GM21717 (cell line): ENCODE data around the gene FGF12.

Experiments used
- ATAC-seq: cut with Tn5 transposase; IDR thresholded peaks from one replicate; pipeline ENCODE4 v1.9.1; 2021; ENCODE audit warnings: mild to moderate bottlenecking, moderate library complexity; ENCODE audit not compliant: unreplicated experiment

The FGF12 gene

GRCh38 chr3:192365571-192365970 is 361.8 kb downstream of the FGF12 start:
- ATAC-seq: no peak

- ATAC-seq: no peak
These were observed 363.0 kb downstream of the FGF12 start for GRCh38 chr3:192364316-192364715.

GRCh38 chr3:192354687-192355086 is 372.7 kb downstream of the FGF12 start:
- ATAC-seq: no peak

- no peak for ATAC-seq
These were observed 375.2 kb downstream of the FGF12 start for GRCh38 chr3:192352142-192352541.

GRCh38 chr3:192351441-192351840 is 375.9 kb downstream of the FGF12 start:
- no peak for ATAC-seq

- no peak for ATAC-seq
These were observed 387.3 kb downstream of the FGF12 start for GRCh38 chr3:192340031-192340430.

- ATAC-seq: no peak
These were observed 388.1 kb downstream of the FGF12 start for GRCh38 chr3:192339214-192339613.

GRCh38 chr3:192336286-192336685 is 391.1 kb downstream of the FGF12 start:
- no peak for ATAC-seq

- peak; percentile 55 for ATAC-seq
These were observed 394.7 kb downstream of the FGF12 start for GRCh38 chr3:192332386-192333291.

GRCh38 chr3:192331749-192332385 is 395.5 kb downstream of the FGF12 start:
- peak; percentile 69 for ATAC-seq

- no peak for ATAC-seq
These were observed 400.7 kb downstream of the FGF12 start for GRCh38 chr3:192326656-192327055.

- no peak for ATAC-seq
These were observed 409.8 kb downstream of the FGF12 start for GRCh38 chr3:192317564-192317963.

- no peak for ATAC-seq
These were observed 413.7 kb downstream of the FGF12 start for GRCh38 chr3:192313605-192314004.

- no peak for ATAC-seq
These were observed 419.7 kb downstream of the FGF12 start for GRCh38 chr3:192307631-192308030.

GRCh38 chr3:192303235-192303634 is 424.1 kb downstream of the FGF12 start:
- ATAC-seq: no peak

GRCh38 chr3:192302721-192303120 is 424.6 kb downstream of the FGF12 start:
- ATAC-seq: no peak

- ATAC-seq: no peak
These were observed 427.4 kb downstream of the FGF12 start for GRCh38 chr3:192299921-192300320.

- ATAC-seq: no peak
These were observed 430.5 kb downstream of the FGF12 start for GRCh38 chr3:192296845-192297244.

GRCh38 chr3:192284443-192285072 is 442.8 kb downstream of the FGF12 start:
- ATAC-seq: no peak

GRCh38 chr3:192281207-192281880 is 446.0 kb downstream of the FGF12 start:
- no peak for ATAC-seq

- ATAC-seq: no peak
These were observed 447.7 kb downstream of the FGF12 start for GRCh38 chr3:192279664-192280063.
